Measurements from ENCODE around the gene FOLR1.

- TF ChIP-seq EZH2phosphoT487 (IDR thresholded peaks at IDR 0.05; ENCODE audit: low read length) (no peak), CTCF (IDR thresholded peaks at IDR 0.05; ENCODE audit: low read length) (no peak)
Observed at GRCh38 chr11:72195518-72196270, 3.8 kb downstream of the FOLR1 start.

Measured in MM.1S (cell line).